Thyroid gland (tissue), 4 donors: ENCODE data around the gene C10orf105. TPM values are rescaled to one million over a fixed set of nuclear protein-coding genes. Genes with fewer than 3 reads are reported as not detected.

Experiments
- DNase-seq, 2 donors: peaks; one replicate each; pipeline ENCODE4 v3.0.0-alpha.2; 2019
- H3K27ac ChIP-seq, 3 donors: fragments of 200-600 bp; sonication (generic); 1 replicate in 2 of 3; 2 replicates in 1 of 3; pipeline ENCODE4 v1.5.1; 2016 to 2019; ENCODE audit warnings: mild to moderate bottlenecking in 1 of 3, moderate library complexity in 1 of 3
- H3K27me3 ChIP-seq: fragments of 200-600 bp; sonication (generic); one replicate; pipeline ENCODE4 v1.5.1; 2019
- H3K36me3 ChIP-seq, 2 donors: fragments of 200-600 bp; sonication (generic); one replicate each; pipeline ENCODE4 v1.5.1; 2016 to 2019
- H3K4me1 ChIP-seq, 2 donors: fragments of 200-600 bp; sonication (generic); one replicate each; pipeline ENCODE4 v1.5.1; 2017 to 2019
- H3K4me3 ChIP-seq, 3 donors: fragments of 200-600 bp; sonication (generic); replicated peaks in 1 of 3; 1 replicate in 2 of 3; 2 replicates in 1 of 3; pipeline ENCODE4 v1.5.1; 2016; ENCODE audit warnings: mild to moderate bottlenecking in 1 of 3
- H3K9me3 ChIP-seq: fragments of 200-600 bp; sonication (generic); one replicate; pipeline ENCODE4 v1.5.1; 2017
- CTCF ChIP-seq, 6 experiments: fragments of 200-600 bp in 3 of 6; fragments of 450-650 bp in 3 of 6; sonication (generic) in 3 of 6; IDR thresholded peaks; one replicate each; pipeline ENCODE4 v1.5.1; 2016 to 2019; ENCODE audit warnings: antibody characterized with exemption in 6 of 6, mild to moderate bottlenecking in 2 of 6, inconsistent platforms in 1 of 6, moderate library complexity in 1 of 6
- POLR2A ChIP-seq, 2 donors: fragments of 450-650 bp; IDR thresholded peaks; one replicate each; pipeline ENCODE4 v1.6.1; 2017; ENCODE audit warnings: antibody characterized with exemption in 2 of 2, mild to moderate bottlenecking in 2 of 2, moderate library complexity in 1 of 2
- WGBS, 2 donors: methylation state at CpG; one replicate each; pipeline ENCODE4 v1.1.5; 2017; 5-methylcytosine and 5-hydroxymethylcytosine counted together
- intact Hi-C: fragments of 100-400 bp; cut with DNase I; formaldehyde crosslinking; loops from one replicate; pipeline ENCODE4 v1.15.1; 2023
- total RNA-seq, 4 donors: library from RNA; depleted of rRNA; stranded (reverse); fragments of >200 nt; gene quantifications; one replicate each; pipeline ENCODE4 v1.2.3, GENCODE V29; 2016

Gene C10orf105
- total RNA-seq, 4 donors from 2014 or later, result not detected

DNA sequence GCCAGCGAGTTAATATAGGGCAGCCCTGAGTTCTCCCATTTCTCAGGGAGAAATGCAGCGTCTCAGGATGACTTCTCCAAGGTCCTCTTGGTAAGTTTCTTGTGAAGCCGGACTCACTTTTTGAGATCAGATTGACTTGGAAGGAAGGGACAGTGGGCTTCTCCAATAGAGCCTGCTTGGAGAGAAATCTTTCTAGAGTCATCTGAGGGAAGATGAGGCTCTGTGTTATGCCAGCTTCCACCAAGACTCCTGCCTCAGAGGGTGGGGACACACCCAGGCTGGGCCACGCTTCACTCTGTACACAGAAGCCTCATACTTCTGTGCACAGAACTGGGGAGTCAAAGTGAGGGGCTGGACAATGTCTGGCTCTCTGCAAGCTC lies 5.6 kb downstream of the C10orf105 start:
- Histone ChIP-seq H3K27me3 (no peaks in the 10 kb centered on the region), H3K9me3 (no peaks in the 10 kb centered on the region), H3K4me1 (peaks cover 16 to 38% of the 10 kb centered on the region in 2 donors), H3K27ac (peak overlapping the region; percentile 61 to 76 (median 68)), H3K36me3 (no peaks in the 10 kb centered on the region), H3K4me3 (no peak overlapping the region)
- no peak for TF ChIP-seq POLR2A (IDR thresholded peaks at IDR 0.05)
- DNase-seq, result no peak
- intact Hi-C loops, result no loop called here
- WGBS, 2 donors, result 60 to 85% methylated on average over 4 of the region's 4 CpGs

DNA sequence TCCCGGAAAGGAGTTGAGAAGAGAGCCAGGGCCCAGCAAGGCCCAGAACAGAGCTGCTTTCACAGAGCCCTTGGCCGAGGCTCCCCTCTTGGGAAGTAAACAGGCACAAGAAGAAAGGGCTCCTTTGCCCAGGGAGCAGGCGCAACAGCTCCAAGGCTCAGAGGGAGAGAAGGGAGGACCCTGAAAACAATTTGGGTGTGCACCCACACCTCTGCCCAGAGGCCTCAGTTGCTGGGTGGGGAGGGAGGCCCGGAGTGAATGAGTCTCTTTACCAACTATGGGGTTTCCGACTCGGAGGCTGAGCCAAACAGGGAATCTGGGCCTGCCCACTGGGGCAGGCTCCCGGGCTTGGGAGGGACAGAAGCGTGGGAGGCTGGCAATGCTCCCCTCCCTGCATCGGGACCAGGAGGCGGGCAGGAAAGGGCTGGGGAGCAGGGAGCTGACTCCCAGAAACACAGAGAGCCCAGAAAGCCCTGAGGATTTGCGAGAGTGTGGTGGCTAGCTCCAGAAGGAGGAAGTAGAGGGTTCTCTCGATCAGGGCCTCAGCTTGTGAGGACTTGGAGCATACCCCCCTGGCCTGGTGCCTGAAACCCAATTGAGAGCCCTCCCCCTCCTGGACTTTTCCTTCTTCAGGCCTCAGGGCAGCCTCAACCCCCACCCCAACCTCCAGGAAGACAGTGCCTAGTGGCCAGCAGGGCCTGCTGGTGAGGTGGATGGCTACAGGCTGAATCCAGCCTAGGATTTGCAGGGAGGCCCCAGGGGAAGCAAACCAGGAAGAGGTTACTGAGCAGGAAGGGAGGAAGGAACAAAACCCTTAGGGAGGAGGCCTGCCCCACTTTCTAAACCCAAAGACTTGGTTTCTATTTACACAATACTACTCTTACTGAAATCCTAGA lies 6.2 kb downstream of the C10orf105 start:
- no peaks in the 10 kb centered on the region for H3K9me3 ChIP-seq
- intact Hi-C loops, result no loop called here
- 42 to 48% methylated on average over 8 to 12 of the region's 12 CpGs for WGBS, 2 donors
- H3K4me3 ChIP-seq, result no peak overlapping the region
- H3K27me3 ChIP-seq, result no peaks in the 10 kb centered on the region
- TF ChIP-seq POLR2A (IDR thresholded peaks at IDR 0.05), result no peak
- TF ChIP-seq CTCF (IDR thresholded peaks at IDR 0.05), result peak in 2 of 6 experiments; percentile 8 to 20
- H3K27ac ChIP-seq, result peak overlapping the region; percentile 61 to 76 (median 68)
- peak; percentile 48 to 56 for DNase-seq
- no peaks in the 10 kb centered on the region for H3K36me3 ChIP-seq
- H3K4me1 ChIP-seq, result peaks cover 16 to 33% of the 10 kb centered on the region in 2 donors

DNA sequence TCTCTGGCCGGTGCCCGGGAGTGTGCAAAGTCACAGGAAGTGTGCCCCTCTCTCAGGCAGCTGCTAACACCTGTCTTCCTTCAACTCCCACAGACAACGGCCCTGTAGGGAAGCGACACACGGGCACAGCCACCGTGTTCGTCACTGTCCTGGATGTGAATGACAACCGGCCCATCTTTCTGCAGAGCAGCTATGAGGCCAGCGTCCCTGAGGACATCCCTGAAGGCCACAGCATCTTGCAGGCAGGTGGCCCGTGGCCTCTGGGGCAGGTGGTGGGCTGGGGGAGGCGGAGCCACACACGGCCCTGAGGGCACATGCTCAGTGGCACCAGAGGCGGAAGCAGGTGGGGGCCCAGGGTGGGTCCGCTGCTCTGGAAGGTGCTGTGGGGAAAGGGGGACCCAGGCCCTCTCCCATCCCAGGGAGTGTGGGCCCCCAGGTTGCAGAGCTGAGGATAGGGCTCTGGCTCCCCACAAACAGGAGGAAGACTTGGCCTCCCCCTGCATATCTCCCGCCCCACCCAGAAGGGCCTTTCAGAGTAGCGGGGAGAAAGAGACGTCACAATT lies 6.9 kb downstream of the C10orf105 start:
- TF ChIP-seq POLR2A (IDR thresholded peaks at IDR 0.05), result no peak
- TF ChIP-seq CTCF (IDR thresholded peaks at IDR 0.05), result no peak
- WGBS, 2 donors, result 72 to 88% methylated on average over 8 to 17 of the region's 17 CpGs

GRCh38 chr10:71712170-71712569 lies 7.4 kb downstream of the C10orf105 start:
- whole genome bisulfite sequencing, 2 donors, result 95 to 97% methylated on average over 2 of the region's 2 CpGs
- Histone ChIP-seq H3K4me3 (no peak overlapping the region), H3K27me3 (no peaks in the 10 kb centered on the region), H3K27ac (peak overlapping the region in 1 of 3 donors; percentile 68), H3K9me3 (no peaks in the 10 kb centered on the region), H3K36me3 (no peaks in the 10 kb centered on the region), H3K4me1 (peaks cover 16 to 30% of the 10 kb centered on the region in 2 donors)
- no peak for DNase-seq
- TF ChIP-seq CTCF (IDR thresholded peaks at IDR 0.05) (no peak), POLR2A (IDR thresholded peaks at IDR 0.05) (no peak)
- intact Hi-C loops, result no loop called here

More for the DNA sequence above, 6.9 kb downstream of the C10orf105 start:
- DNase-seq, result no peak
- Histone ChIP-seq H3K4me1 (peaks cover 16 to 30% of the 10 kb centered on the region in 2 donors), H3K9me3 (no peaks in the 10 kb centered on the region), H3K36me3 (no peaks in the 10 kb centered on the region), H3K4me3 (no peak overlapping the region), H3K27ac (peak overlapping the region; percentile 61 to 76 (median 68)), H3K27me3 (no peaks in the 10 kb centered on the region)
- intact Hi-C loops, result no loop called here

DNA sequence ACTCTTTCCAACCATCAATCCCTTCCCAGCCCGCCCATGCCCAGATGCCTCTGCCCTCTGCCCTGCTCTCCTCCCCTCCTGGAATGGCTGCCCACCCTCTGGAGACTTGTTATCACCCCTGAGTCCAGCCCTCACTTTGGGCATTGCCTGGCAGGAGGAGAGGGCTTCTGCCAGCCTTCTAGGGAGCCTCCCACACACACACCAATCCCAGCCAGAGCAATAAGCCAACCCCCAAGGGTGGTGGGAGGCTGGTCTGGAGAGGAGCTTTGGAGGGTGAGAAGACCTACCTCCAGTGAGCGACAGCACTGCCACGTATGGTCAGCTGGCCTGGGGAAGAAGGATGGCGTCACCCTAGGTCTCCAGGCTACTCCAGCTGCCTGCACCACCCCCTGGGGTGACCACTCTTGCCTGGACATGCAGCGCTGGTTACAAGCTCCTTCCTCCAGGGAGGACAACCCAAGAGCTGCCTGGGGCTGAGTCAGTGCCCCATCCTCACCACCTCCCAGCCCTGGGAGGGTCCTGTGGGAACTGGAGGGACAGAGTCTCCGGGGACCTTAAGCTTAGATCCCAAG lies 8.4 kb downstream of the C10orf105 start:
- TF ChIP-seq CTCF (IDR thresholded peaks at IDR 0.05), result no peak
- no peak for TF ChIP-seq POLR2A (IDR thresholded peaks at IDR 0.05)
- intact Hi-C loops, result no loop called here
- 86 to 90% methylated on average over 4 to 6 of the region's 6 CpGs for WGBS, 2 donors
- Histone ChIP-seq H3K9me3 (no peaks in the 10 kb centered on the region), H3K27ac (no peak overlapping the region), H3K4me1 (peaks cover 16 to 30% of the 10 kb centered on the region in 2 donors), H3K4me3 (no peak overlapping the region), H3K36me3 (no peaks in the 10 kb centered on the region), H3K27me3 (no peaks in the 10 kb centered on the region)
- no peak for DNase-seq
